ENCODE results near the gene ITPR2.

GRCh38 chr12:26654623-26655022, 178.4 kb downstream of the ITPR2 start:
- no peak for TF ChIP-seq POLR2A (IDR thresholded peaks at IDR 0.05)
- TF ChIP-seq CTCF (IDR thresholded peaks at IDR 0.05), result no peak

Measured in tibial nerve (tissue), 3 donors.